GM19043 (cell line): ENCODE data around the gene FAM124A.
"Not testable (repeated sequence)": the region's sequence is repeated elsewhere in the genome, so short reads cannot be mapped to it uniquely, and the experiment has no call there.

ENCODE experiments used
- ATAC-seq: cut with Tn5 transposase; IDR thresholded peaks from one replicate; pipeline ENCODE4 v1.9.1; 2021; ENCODE audit warnings: low read depth; ENCODE audit not compliant: unreplicated experiment

Gene FAM124A

GRCh38 chr13:51262501-51263211 lies 40.5 kb downstream of the FAM124A start:
- ATAC-seq, result no peak

GRCh38 chr13:51266642-51267041 lies 44.4 kb downstream of the FAM124A start:
- ATAC-seq, result no peak

- ATAC-seq, result no peak
Measured at GRCh38 chr13:51267622-51268021, 45.4 kb downstream of the FAM124A start.

GRCh38 chr13:51269039-51269438 lies 46.8 kb downstream of the FAM124A start:
- ATAC-seq, result no peak

GRCh38 chr13:51270623-51271415 lies 48.6 kb downstream of the FAM124A start:
- no peak for ATAC-seq

GRCh38 chr13:51271528-51272085 lies 49.4 kb downstream of the FAM124A start:
- no peak for ATAC-seq

GRCh38 chr13:51275101-51275500 lies 52.9 kb downstream of the FAM124A start:
- no peak for ATAC-seq

- no peak for ATAC-seq
Measured at GRCh38 chr13:51276636-51277035, 54.4 kb downstream of the FAM124A start.

- ATAC-seq, result no peak
Measured at GRCh38 chr13:51277928-51278327, 55.7 kb downstream of the FAM124A start.

GRCh38 chr13:51278426-51279130 lies 56.4 kb downstream of the FAM124A start:
- no peak for ATAC-seq

- ATAC-seq, result no peak
Measured at GRCh38 chr13:51280379-51280940, 58.3 kb downstream of the FAM124A start.

GRCh38 chr13:51282322-51282721 lies 60.1 kb downstream of the FAM124A start:
- ATAC-seq, result no peak

GRCh38 chr13:51282923-51283322 lies 60.7 kb downstream of the FAM124A start:
- not testable (repeated sequence) for ATAC-seq

GRCh38 chr13:51283371-51283770 lies 61.2 kb downstream of the FAM124A start:
- ATAC-seq, result no peak

GRCh38 chr13:51284339-51284738 lies 62.1 kb downstream of the FAM124A start:
- no peak for ATAC-seq

GRCh38 chr13:51286135-51287002 lies 64.2 kb downstream of the FAM124A start:
- peak; percentile 75 for ATAC-seq

- ATAC-seq, result no peak
Measured at GRCh38 chr13:51287758-51288157, 65.6 kb downstream of the FAM124A start.

- not testable (repeated sequence) for ATAC-seq
Measured at GRCh38 chr13:51288254-51288653, 66.1 kb downstream of the FAM124A start.

- no peak for ATAC-seq
Measured at GRCh38 chr13:51291341-51291740, 69.1 kb downstream of the FAM124A start.
